IPS-20b (cell line): ENCODE data around the gene CD101.

Experiments used
- H3K27ac ChIP-seq: one replicate; pipeline ENCODE4 v1.5.1; 2013; ENCODE audit warnings: low read length
- H3K27me3 ChIP-seq: 2 replicates; pipeline ENCODE4 v1.6.1; 2013; ENCODE audit warnings: mild to moderate bottlenecking, low read length, inconsistent platforms; ENCODE audit not compliant: insufficient read depth
- H3K36me3 ChIP-seq: 2 replicates; pipeline ENCODE4 v1.6.1; 2013; ENCODE audit warnings: low read depth, mild to moderate bottlenecking, inconsistent platforms, low read length, moderate library complexity; ENCODE audit not compliant: insufficient read depth
- H3K4me1 ChIP-seq: 2 replicates; pipeline ENCODE4 v1.6.1; 2013; ENCODE audit warnings: mild to moderate bottlenecking, control low read depth, inconsistent platforms, low read length, moderate library complexity; ENCODE audit not compliant: insufficient read depth
- H3K4me3 ChIP-seq: 2 replicates; pipeline ENCODE4 v1.5.1; 2013; ENCODE audit warnings: mild to moderate bottlenecking, low read length, inconsistent platforms
- H3K9ac ChIP-seq: 2 replicates; pipeline ENCODE4 v1.6.1; 2013; ENCODE audit warnings: low read depth, mild to moderate bottlenecking, inconsistent platforms, low read length, moderate library complexity
- H3K9me3 ChIP-seq: 2 replicates; pipeline ENCODE4 v1.6.1; 2013; ENCODE audit warnings: mild to moderate bottlenecking, low read depth, low read length, inconsistent platforms; ENCODE audit not compliant: insufficient read depth

CD101 gene, protein sequence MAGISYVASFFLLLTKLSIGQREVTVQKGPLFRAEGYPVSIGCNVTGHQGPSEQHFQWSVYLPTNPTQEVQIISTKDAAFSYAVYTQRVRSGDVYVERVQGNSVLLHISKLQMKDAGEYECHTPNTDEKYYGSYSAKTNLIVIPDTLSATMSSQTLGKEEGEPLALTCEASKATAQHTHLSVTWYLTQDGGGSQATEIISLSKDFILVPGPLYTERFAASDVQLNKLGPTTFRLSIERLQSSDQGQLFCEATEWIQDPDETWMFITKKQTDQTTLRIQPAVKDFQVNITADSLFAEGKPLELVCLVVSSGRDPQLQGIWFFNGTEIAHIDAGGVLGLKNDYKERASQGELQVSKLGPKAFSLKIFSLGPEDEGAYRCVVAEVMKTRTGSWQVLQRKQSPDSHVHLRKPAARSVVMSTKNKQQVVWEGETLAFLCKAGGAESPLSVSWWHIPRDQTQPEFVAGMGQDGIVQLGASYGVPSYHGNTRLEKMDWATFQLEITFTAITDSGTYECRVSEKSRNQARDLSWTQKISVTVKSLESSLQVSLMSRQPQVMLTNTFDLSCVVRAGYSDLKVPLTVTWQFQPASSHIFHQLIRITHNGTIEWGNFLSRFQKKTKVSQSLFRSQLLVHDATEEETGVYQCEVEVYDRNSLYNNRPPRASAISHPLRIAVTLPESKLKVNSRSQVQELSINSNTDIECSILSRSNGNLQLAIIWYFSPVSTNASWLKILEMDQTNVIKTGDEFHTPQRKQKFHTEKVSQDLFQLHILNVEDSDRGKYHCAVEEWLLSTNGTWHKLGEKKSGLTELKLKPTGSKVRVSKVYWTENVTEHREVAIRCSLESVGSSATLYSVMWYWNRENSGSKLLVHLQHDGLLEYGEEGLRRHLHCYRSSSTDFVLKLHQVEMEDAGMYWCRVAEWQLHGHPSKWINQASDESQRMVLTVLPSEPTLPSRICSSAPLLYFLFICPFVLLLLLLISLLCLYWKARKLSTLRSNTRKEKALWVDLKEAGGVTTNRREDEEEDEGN

DNA sequence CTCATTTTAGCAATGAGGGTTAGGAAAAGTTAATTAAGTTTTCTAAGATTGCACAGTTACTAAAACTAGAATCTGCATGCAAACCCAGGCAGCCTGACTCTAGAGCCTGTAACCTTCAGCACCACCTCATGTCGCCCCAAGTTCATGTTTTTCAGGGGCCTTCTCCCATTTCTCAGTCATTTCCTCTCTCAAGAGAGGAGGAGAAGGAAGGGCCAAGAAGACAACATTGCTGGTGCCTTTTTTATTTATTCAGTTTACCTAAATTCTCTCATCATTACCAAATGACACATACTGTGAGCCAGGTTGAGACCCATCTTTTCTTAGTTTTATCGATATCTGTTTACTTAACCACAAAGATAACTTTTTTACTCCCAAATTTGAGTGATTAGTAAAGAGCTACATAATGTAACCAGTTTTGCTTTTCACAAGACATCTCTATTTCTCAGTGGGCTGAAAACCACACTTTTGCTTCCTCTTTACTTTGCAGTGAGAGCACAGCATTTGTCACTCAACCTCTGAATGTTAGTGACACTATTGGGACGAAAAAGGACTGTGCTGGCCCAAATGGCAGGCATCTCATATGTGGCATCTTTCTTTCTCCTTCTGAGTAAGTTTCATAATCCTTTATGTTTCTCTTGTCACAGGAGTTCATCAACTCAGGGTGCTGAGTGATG, at the start of gene CD101:
Gene CD101, plus strand, starts transcription at position 507 of the 674 bp plus-strand sequence. Its CDS starts 58 bp downstream, at position 565.
- H3K9ac ChIP-seq, result no peak within 1 kb of the TSS

DNA sequence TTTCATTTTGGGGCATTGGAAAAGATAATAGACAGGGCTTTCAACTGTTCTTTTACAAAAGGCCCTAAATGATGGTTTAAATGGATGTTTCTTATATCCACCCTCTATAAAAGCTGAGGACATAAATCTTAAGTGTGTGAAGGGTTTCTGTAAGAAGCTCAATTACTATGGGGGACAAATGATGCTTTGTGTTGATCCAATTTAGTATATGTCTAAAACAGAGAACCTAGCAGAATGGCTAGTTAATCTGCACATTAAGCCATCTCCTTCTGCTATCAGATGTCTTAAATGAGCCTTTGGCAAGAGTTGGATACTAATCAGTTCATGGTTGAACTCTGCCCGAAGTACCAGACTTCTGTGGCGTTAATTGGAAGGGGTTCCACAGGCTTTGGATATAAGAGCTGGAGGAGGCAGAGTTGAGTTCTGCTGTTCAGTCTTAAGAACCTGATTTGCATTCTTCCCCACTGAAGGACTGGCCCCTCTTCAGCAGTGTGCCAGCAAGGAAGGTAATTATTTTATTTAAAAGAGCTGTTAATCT, 48.8 kb upstream of the CD101 start:
- no peak overlapping the region for H3K4me3 ChIP-seq
- H3K27me3 ChIP-seq, result no peaks in the 10 kb centered on the region
- H3K27ac ChIP-seq, result no peak overlapping the region
- peaks cover 6% of the 10 kb centered on the region for H3K4me1 ChIP-seq
- H3K9ac ChIP-seq, result no peak overlapping the region
- H3K9me3 ChIP-seq, result no peaks in the 10 kb centered on the region
- H3K36me3 ChIP-seq, result peaks cover 37% of the 10 kb centered on the region; the same call in 1 of the 2 replicates

More for the DNA sequence above, at the start of gene CD101:
- no peaks in the 10 kb centered on the region for H3K36me3 ChIP-seq
- no peak within 1 kb of the TSS for H3K27ac ChIP-seq
- no peak within 1 kb of the TSS for H3K4me3 ChIP-seq
- peaks cover 17% of the 10 kb centered on the region; the same call in 1 of the 2 replicates for H3K4me1 ChIP-seq
- H3K9me3 ChIP-seq, result no peaks in the 10 kb centered on the region
- no peaks in the 10 kb centered on the region for H3K27me3 ChIP-seq

DNA sequence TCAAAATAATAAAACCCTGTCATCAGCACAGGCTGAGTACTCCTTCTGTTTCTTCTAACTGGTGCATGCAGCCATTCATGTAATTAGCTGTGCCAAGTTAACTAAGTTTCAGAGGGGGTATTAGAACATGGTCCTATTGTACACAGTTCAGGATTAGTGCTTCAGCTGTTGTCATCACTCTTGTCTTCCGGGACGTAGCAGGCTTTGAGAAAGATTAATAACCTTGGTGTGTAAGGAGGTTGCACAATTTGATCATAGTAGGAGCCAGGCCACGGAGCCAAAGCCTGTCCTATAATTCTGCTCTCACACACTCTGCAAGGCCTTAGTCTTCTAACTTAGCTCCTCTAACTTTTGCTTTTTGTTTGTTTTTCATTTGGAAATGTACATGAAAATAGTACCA, 47.1 kb upstream of the CD101 start:
- no peak overlapping the region for H3K27ac ChIP-seq
- no peak overlapping the region for H3K9ac ChIP-seq
- H3K9me3 ChIP-seq, result no peaks in the 10 kb centered on the region
- no peak overlapping the region for H3K4me3 ChIP-seq
- H3K4me1 ChIP-seq, result peaks cover 6% of the 10 kb centered on the region
- no peaks in the 10 kb centered on the region for H3K27me3 ChIP-seq
- H3K36me3 ChIP-seq, result peaks cover 30% of the 10 kb centered on the region; the same call in 1 of the 2 replicates

DNA sequence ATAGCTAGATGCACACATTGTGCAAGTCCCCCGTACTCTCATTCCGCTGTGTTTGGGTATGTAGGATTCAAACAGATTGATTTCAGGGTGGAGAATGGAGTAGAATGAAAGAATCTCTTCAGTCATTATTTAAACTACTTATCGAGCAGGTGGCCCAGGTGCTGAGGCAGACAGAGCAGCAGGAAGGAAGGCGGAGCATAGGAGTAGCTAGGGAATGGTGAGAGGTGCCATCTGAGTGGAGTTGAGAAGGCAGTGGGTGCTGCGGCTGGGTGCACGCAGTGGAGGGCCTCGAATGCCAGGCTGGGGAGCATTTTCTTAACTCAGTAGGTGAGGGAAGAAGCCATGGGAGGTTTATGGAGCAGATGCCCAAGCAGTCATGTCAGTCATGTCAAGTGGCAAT, 45.2 kb upstream of the CD101 start:
- no peak overlapping the region for H3K27ac ChIP-seq
- no peak overlapping the region for H3K9ac ChIP-seq
- no peaks in the 10 kb centered on the region for H3K9me3 ChIP-seq
- no peak overlapping the region for H3K4me3 ChIP-seq
- H3K27me3 ChIP-seq, result no peaks in the 10 kb centered on the region
- peaks cover 6% of the 10 kb centered on the region for H3K4me1 ChIP-seq
- peaks cover 19% of the 10 kb centered on the region; the same call in 1 of the 2 replicates for H3K36me3 ChIP-seq

DNA sequence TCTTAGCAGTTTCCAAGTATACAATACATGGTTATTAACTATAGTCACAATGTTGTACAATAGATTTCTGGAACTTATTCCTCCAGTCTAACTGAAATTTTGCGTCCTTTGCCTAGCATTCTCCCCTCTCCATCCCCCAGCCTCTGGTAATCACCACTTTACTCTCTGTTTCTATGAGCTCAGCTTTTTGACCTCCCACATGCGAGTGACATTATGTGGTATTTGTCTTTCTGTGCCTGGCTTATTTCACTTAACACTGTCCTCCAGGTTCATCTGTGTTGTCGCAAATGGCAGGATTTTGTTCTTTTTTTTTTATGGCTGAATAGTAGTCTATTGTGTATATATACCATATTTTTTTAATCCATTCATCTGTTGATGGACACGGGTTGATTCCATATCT, 43.9 kb upstream of the CD101 start:
- Histone ChIP-seq H3K4me3 (no peak overlapping the region), H3K27me3 (no peaks in the 10 kb centered on the region), H3K9me3 (no peaks in the 10 kb centered on the region), H3K4me1 (peaks cover 6% of the 10 kb centered on the region), H3K9ac (no peak overlapping the region), H3K36me3 (peaks cover 22% of the 10 kb centered on the region), H3K27ac (no peak overlapping the region)

DNA sequence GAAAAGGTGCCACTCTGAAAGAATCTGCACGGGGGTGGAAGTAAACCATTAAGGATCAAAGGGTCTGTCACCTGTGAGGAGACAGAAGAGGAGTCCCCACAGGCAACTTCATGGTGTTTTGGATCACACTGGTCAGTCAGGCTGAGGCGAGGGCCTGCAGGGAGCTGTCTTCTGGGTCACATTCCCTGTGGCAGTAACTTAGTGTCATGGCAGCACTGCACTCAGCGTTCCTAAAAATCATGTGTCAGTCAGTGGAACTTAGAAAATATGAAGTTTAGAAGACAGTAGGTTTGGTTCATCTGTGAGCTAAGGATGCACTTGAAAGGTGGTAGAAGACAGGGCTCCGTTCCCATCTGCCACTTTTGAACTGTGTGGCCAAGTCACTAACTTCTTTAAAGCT, 43.5 kb upstream of the CD101 start:
- H3K4me1 ChIP-seq, result peaks cover 6% of the 10 kb centered on the region
- H3K36me3 ChIP-seq, result peaks cover 27% of the 10 kb centered on the region
- no peaks in the 10 kb centered on the region for H3K9me3 ChIP-seq
- no peak overlapping the region for H3K27ac ChIP-seq
- H3K9ac ChIP-seq, result no peak overlapping the region
- no peaks in the 10 kb centered on the region for H3K27me3 ChIP-seq
- no peak overlapping the region for H3K4me3 ChIP-seq

DNA sequence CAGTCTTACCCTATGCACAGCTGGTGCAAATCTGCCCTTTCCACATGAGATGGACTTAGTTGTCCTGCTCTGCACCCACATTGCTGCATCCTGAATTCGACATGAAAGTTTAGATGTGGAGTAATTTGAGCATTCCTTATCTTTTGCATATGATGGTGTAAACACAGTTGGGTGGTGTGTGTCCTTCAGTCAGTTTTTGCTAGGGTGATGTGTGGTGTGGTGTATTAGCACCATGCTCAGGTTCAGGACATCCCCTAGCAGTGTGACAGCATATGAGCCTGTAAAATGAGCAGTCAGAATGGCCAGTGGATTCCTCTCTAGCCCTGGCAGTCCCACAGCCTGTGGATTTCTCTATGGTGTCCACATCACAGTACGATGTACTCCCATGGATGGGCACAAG, 42.6 kb upstream of the CD101 start:
- no peak overlapping the region for H3K9ac ChIP-seq
- no peak overlapping the region for H3K27ac ChIP-seq
- peaks cover 6% of the 10 kb centered on the region for H3K4me1 ChIP-seq
- H3K4me3 ChIP-seq, result no peak overlapping the region
- peaks cover 28% of the 10 kb centered on the region for H3K36me3 ChIP-seq
- no peaks in the 10 kb centered on the region for H3K9me3 ChIP-seq
- H3K27me3 ChIP-seq, result no peaks in the 10 kb centered on the region

DNA sequence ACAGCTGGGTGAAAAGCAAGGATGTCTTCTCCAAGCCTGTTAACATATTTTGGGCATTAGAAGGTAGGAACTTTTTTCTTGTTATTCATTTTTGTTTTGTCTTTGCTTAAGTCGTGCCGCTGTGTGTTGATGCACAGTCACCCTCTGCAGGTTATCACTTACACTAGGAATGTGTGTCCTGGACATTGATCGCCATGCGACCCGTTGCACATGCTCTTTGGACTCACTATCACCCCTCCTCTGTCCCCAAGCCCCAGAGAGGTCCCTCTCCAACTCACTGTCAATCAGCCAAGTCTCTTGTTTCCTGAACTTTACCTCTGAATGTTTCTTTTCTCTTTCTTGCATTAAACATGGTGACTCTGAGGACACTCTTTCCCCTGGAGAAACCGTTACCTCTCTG, 40.0 kb upstream of the CD101 start:
- Histone ChIP-seq H3K4me1 (no peaks in the 10 kb centered on the region; the same call in 1 of the 2 replicates), H3K36me3 (peaks cover 35% of the 10 kb centered on the region)

DNA sequence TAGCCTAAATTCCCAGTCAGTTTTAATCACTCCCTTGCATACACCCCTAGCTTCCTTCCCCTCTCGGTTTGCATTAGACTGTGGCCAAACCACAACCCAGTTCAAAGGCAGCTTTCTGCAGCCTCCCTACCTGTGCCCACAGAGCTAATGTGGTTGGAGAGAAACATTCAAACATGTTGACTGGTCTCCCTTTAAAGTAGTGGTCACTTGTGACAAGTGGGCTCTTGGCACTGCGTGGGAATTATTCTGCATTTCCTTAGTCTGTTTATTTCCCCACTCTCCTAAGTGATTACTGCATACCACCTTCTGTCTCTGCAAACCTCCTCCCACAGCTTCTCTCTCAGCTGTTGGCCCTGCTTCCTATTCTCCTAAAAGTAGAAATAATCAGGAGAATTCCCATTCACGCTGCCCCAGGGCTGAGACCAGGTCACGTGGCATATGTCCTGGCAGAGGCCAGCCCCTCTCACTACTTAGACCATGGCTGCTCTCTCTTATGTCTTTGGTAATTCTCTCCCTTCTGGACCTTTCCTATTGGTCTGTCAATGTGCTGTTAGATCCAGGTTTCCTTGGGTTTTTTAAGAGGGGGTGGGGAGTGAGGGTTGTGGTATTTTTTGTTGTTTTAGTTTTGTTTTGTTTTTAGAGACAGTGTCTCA, 38.4 kb upstream of the CD101 start:
- no peaks in the 10 kb centered on the region for H3K9me3 ChIP-seq
- no peak overlapping the region for H3K27ac ChIP-seq
- H3K4me1 ChIP-seq, result no peaks in the 10 kb centered on the region

More for the DNA sequence above, 40.0 kb upstream of the CD101 start:
- H3K27ac ChIP-seq, result no peak overlapping the region
- no peak overlapping the region for H3K4me3 ChIP-seq
- H3K9ac ChIP-seq, result no peak overlapping the region
- no peaks in the 10 kb centered on the region for H3K9me3 ChIP-seq
- no peaks in the 10 kb centered on the region for H3K27me3 ChIP-seq

DNA sequence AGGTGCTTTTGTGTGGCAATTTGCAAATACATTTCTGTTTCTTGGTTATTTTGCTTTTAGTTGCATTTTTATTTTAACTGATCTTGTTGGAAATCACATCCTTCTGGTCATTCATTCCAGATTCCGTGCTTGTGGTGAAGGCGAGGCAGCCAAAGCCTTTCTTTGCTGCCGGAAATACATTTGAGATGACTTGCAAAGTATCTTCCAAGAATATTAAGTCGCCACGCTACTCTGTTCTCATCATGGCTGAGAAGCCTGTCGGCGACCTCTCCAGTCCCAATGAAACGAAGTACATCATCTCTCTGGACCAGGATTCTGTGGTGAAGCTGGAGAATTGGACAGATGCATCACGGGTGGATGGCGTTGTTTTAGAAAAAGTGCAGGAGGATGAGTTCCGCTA, 34.8 kb upstream of the CD101 start:
- Histone ChIP-seq H3K4me1 (no peaks in the 10 kb centered on the region), H3K36me3 (peaks cover 48% of the 10 kb centered on the region), H3K27ac (no peak overlapping the region), H3K4me3 (no peak overlapping the region), H3K9me3 (no peaks in the 10 kb centered on the region), H3K9ac (no peak overlapping the region), H3K27me3 (no peaks in the 10 kb centered on the region)

More for the DNA sequence above, 38.4 kb upstream of the CD101 start:
- Histone ChIP-seq H3K36me3 (peaks cover 49% of the 10 kb centered on the region), H3K9ac (no peak overlapping the region), H3K27me3 (no peaks in the 10 kb centered on the region), H3K4me3 (no peak overlapping the region)
